K562 (cell line): Measurements from ENCODE around the gene GSTO2. TPM values are rescaled to one million over a fixed set of nuclear protein-coding genes. Genes with fewer than 3 reads are reported as not detected.

Source experiments
- BRCA1 ChIP-seq, 2 experiments: fragments of 450-650 bp in 1 of 2; sonication (generic) in 1 of 2; formaldehyde crosslinking in 1 of 2; IDR thresholded peaks; 2 replicates each; pipeline versions ENCODE4 v1.5.0 to v1.6.1; 2017 to 2020; ENCODE audit warnings: mild to moderate bottlenecking in 1 of 2, missing genetic modification reagents in 1 of 2
- FOXK2 ChIP-seq, 2 experiments: fragments of 450-650 bp; IDR thresholded peaks in 1 of 2; conservative IDR thresholded peaks in 1 of 2; 2 replicates each; pipeline ENCODE4 v1.6.1; 2016; ENCODE audit warnings: low read depth in 2 of 2, mild to moderate bottlenecking in 1 of 2
- SMC3 ChIP-seq: conservative IDR thresholded peaks from 2 replicates; pipeline ENCODE4 v1.6.1; 2011; ENCODE audit warnings: low read depth, low read length, improper control_type of control experiment; ENCODE audit not compliant: insufficient read depth
- YY1 ChIP-seq, 3 experiments: IDR thresholded peaks; 2 replicates each; pipeline ENCODE4 v1.6.1; 2011; ENCODE audit warnings: low read length in 2 of 3, mild to moderate bottlenecking in 2 of 3, moderate library complexity in 2 of 3, borderline replicate concordance in 1 of 3, control low read depth in 1 of 3, low read depth in 1 of 3; ENCODE audit not compliant: insufficient read depth in 3 of 3, insufficient replicate concordance in 2 of 3, control insufficient read depth in 1 of 3, insufficient read length in 1 of 3; ENCODE audit errors: extremely low read depth in 1 of 3
- ZBTB17 ChIP-seq: fragments of 450-650 bp; formaldehyde crosslinking; IDR thresholded peaks from 2 replicates; pipeline ENCODE4 v1.4.0; 2020; ENCODE audit warnings: mild to moderate bottlenecking
- ZBTB7A ChIP-seq: IDR thresholded peaks from 2 replicates; pipeline ENCODE4 v1.6.1; 2011; ENCODE audit warnings: low read depth, mild to moderate bottlenecking, low read length, moderate library complexity, borderline replicate concordance; ENCODE audit not compliant: control insufficient read depth
- ZNF785 ChIP-seq: fragments of 250-450 bp; sonication (Bioruptor Pico); IDR thresholded peaks from 2 replicates; pipeline ENCODE4 v1.4.0; 2020; ENCODE audit warnings: mild to moderate bottlenecking
- polyA plus RNA-seq, 8 experiments: library from polyadenylated mRNA; depleted of rRNA in 4 of 8; stranded (reverse) in 5 of 8; unstranded in 3 of 8; fragments of >200 nt; fragmentation: Nextera tagmentation in 2 of 8; fragmentation: Illumina TruSeq in 1 of 8; extraction: Ambion mirVana in 2 of 8; extraction: Trizol in 1 of 8; gene quantifications; 2 replicates each; pipeline versions ENCODE4 v1.2.1 to v1.2.3, GENCODE V29; 2011 to 2014; ENCODE audit warnings: inconsistent platforms in 1 of 8, missing spikeins in 1 of 8
- total RNA-seq, 7 experiments: library from RNA; depleted of rRNA in 6 of 7; stranded (reverse); fragments of >200 nt in 6 of 7; fragmentation: Illumina TruSeq in 2 of 7; extraction: Trizol in 2 of 7; gene quantifications; 2 replicates each; pipeline versions ENCODE4 v1.2.1 to v1.2.3, GENCODE V29; 2011 to 2021; ENCODE audit warnings: low replicate concordance in 1 of 7
- TF ChIP-seq, protein P1 (sequence below), 2 experiments: fragments of 450-650 bp in 1 of 2; IDR thresholded peaks; 2 replicates each; pipeline ENCODE4 v1.6.1; 2011 to 2017; ENCODE audit warnings: low read depth in 2 of 2, antibody characterized with exemption in 1 of 2, borderline replicate concordance in 1 of 2, low read length in 1 of 2, mild to moderate bottlenecking in 1 of 2, mixed read lengths in 1 of 2; ENCODE audit not compliant: control insufficient read depth in 1 of 2
- TF ChIP-seq, protein P2 (sequence below): fragments of 450-650 bp; IDR thresholded peaks from 2 replicates; pipeline ENCODE4 v1.7.1; 2018; ENCODE audit warnings: mild to moderate bottlenecking, low read depth; ENCODE audit not compliant: partially characterized antibody

The GSTO2 gene
- total and polyA plus RNA-seq, 9 of the 15 experiments (the other 6 are each of a cell fraction or from before 2014, with no cell fraction given) = 0.18 to 1.8 (median 0.90) TPM

DNA sequence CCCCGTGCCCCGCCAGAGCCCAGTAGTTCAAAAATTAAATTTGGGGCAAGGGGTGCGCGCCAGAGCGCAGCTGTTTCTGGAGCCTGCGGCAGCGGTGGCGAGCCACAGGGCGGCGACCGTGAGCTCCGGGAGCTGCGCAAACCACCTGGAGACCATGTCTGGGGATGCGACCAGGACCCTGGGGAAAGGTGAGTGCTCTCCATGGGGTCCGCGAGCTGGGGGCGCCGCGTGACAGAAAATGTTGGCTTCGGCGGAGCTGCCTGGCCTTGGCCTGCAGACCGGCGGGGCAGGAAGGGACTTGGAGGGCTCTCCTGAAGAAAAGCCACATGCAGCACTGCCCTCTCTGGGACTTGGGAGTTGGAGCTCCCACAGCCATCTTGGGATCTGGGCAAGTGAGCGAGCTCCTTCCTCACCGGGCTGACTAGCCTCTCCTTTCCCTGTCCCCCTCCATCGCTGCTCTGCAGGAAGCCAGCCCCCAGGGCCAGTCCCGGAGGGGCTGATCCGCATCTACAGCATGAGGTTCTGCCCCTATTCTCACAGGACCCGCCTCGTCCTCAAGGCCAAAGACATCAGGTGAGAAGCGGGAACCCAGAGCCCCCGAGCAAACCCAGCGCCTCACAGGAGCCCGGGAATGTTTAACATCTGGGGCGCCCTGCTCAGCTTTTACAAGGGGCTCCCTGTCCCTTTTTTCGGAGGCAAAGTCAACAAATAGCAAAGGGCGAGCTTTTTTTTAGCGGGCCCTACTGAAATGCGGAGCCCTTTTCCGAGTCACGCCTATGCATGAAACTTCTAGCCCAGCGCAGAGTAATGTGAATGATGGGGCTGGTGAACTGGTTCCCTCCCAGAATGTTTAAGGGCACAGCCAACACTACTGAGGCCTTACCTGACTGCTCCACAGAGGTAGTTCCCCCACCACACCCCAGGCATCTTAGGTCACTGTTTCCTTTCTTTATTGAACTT lies 6.1 kb downstream of the GSTO2 start (continued):
- TF ChIP-seq YY1 (IDR thresholded peaks at IDR 0.05; ENCODE audit: borderline replicate concordance in 1 of 3, control insufficient read depth in 1 of 3, extremely low read depth in 1 of 3, insufficient read depth in 3 of 3, insufficient read length in 1 of 3, insufficient replicate concordance in 2 of 3, low read depth in 1 of 3, low read length in 2 of 3) (peak in 1 of 3 experiments; percentile 19), FOXK2 (conservative IDR thresholded peaks at IDR 0.05 in 1 of 2, IDR thresholded peaks at IDR 0.05 in 1 of 2; ENCODE audit: low read depth in 2 of 2) (peak in 1 of 2 experiments; percentile 93; a peak in 2 of 4 replicates), ZNF785 (CRISPR knock-in tag) (no peak), ZBTB7A (peak; percentile 50; the same call in 1 of the 2 replicates), BRCA1 (IDR thresholded peaks at IDR 0.05) (no peak), BRCA1 (CRISPR knock-in tag; IDR thresholded peaks at IDR 0.05) (no peak), SMC3 (peak; percentile 45; the same call in 1 of the 2 replicates), ZBTB17 (no peak)
- TF ChIP-seq, protein P1, sequence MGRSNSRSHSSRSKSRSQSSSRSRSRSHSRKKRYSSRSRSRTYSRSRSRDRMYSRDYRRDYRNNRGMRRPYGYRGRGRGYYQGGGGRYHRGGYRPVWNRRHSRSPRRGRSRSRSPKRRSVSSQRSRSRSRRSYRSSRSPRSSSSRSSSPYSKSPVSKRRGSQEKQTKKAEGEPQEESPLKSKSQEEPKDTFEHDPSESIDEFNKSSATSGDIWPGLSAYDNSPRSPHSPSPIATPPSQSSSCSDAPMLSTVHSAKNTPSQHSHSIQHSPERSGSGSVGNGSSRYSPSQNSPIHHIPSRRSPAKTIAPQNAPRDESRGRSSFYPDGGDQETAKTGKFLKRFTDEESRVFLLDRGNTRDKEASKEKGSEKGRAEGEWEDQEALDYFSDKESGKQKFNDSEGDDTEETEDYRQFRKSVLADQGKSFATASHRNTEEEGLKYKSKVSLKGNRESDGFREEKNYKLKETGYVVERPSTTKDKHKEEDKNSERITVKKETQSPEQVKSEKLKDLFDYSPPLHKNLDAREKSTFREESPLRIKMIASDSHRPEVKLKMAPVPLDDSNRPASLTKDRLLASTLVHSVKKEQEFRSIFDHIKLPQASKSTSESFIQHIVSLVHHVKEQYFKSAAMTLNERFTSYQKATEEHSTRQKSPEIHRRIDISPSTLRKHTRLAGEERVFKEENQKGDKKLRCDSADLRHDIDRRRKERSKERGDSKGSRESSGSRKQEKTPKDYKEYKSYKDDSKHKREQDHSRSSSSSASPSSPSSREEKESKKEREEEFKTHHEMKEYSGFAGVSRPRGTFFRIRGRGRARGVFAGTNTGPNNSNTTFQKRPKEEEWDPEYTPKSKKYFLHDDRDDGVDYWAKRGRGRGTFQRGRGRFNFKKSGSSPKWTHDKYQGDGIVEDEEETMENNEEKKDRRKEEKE (IDR thresholded peaks at IDR 0.05; ENCODE audit: borderline replicate concordance in 1 of 2, control insufficient read depth in 1 of 2, low read depth in 2 of 2, low read length in 1 of 2) = 0 out of 4 replicates have a peak, but pooled peaks of 1 of the 2 experiments have one; percentile 44
- TF ChIP-seq, protein P2, sequence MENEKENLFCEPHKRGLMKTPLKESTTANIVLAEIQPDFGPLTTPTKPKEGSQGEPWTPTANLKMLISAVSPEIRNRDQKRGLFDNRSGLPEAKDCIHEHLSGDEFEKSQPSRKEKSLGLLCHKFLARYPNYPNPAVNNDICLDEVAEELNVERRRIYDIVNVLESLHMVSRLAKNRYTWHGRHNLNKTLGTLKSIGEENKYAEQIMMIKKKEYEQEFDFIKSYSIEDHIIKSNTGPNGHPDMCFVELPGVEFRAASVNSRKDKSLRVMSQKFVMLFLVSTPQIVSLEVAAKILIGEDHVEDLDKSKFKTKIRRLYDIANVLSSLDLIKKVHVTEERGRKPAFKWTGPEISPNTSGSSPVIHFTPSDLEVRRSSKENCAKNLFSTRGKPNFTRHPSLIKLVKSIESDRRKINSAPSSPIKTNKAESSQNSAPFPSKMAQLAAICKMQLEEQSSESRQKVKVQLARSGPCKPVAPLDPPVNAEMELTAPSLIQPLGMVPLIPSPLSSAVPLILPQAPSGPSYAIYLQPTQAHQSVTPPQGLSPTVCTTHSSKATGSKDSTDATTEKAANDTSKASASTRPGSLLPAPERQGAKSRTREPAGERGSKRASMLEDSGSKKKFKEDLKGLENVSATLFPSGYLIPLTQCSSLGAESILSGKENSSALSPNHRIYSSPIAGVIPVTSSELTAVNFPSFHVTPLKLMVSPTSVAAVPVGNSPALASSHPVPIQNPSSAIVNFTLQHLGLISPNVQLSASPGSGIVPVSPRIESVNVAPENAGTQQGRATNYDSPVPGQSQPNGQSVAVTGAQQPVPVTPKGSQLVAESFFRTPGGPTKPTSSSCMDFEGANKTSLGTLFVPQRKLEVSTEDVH = no peak
